Measurements from ENCODE around the gene SYT17. TPM values are rescaled to one million over a fixed set of nuclear protein-coding genes. Genes with fewer than 3 reads are reported as not detected.

SYT17 gene
- total and polyA plus RNA-seq, 2 experiments from 2014 or later = 0.32 to 1.5 TPM

GRCh38 chr16:19174478-19174877, 6.4 kb downstream of the SYT17 start:
- no peak overlapping the region for H3K4me3 ChIP-seq
- no peak overlapping the region for H3K27ac ChIP-seq
- H3K27me3 ChIP-seq = peaks cover 15% of the 10 kb centered on the region
- H3K9me3 ChIP-seq (ENCODE audit: low read depth) = no peaks in the 10 kb centered on the region
- no peaks in the 10 kb centered on the region for H3K36me3 ChIP-seq
- TF ChIP-seq, protein P1, sequence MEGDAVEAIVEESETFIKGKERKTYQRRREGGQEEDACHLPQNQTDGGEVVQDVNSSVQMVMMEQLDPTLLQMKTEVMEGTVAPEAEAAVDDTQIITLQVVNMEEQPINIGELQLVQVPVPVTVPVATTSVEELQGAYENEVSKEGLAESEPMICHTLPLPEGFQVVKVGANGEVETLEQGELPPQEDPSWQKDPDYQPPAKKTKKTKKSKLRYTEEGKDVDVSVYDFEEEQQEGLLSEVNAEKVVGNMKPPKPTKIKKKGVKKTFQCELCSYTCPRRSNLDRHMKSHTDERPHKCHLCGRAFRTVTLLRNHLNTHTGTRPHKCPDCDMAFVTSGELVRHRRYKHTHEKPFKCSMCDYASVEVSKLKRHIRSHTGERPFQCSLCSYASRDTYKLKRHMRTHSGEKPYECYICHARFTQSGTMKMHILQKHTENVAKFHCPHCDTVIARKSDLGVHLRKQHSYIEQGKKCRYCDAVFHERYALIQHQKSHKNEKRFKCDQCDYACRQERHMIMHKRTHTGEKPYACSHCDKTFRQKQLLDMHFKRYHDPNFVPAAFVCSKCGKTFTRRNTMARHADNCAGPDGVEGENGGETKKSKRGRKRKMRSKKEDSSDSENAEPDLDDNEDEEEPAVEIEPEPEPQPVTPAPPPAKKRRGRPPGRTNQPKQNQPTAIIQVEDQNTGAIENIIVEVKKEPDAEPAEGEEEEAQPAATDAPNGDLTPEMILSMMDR (IDR thresholded peaks at IDR 0.05; ENCODE audit: low read depth, low read length) = no peak
- H3K4me1 ChIP-seq (ENCODE audit: low read depth) = no peaks in the 10 kb centered on the region
- DNase-seq (ENCODE audit: low read depth in 1 of 2, low spot score in 1 of 2) = no peak

DNA sequence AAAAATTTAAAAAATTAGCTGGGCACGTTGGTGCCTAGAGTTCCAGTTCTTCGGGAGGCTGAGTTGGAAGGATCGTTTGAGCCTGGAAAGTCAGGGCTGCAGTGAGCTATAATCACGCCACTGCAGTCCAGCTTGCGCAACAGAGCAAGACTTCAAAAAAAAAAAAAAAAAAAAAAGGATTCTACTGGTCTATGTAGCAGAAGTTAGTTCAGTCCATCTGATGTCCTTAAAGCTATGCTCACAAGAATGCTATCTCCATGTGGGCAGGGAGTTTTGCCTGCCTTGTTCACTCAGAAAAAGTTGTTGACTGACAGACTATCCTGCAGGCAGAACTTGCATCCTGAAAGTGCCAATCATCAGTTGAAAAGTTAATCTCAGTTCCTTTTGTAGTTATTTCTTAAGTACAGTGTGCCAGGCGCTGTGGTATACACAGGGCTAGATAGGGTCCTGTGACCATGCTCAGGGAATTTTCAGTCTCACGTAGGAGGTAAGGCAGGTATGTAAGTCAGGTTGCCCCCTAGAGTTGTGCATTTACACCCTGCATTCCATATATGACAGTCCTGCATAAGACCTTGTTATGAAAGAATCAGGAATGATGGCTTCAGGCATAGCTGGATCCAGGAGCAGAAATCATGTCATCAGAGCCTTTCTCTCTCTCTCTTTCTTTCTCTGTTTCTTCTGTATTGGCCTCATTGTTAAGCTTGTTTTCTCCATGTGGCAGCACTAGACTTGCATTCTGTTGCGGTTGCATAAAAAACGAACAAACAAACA, 7.6 kb downstream of the SYT17 start:
- Histone ChIP-seq H3K9me3 (ENCODE audit: low read depth) (no peaks in the 10 kb centered on the region), H3K27ac (no peak overlapping the region), H3K4me1 (ENCODE audit: low read depth) (no peaks in the 10 kb centered on the region), H3K36me3 (no peaks in the 10 kb centered on the region), H3K4me3 (no peak overlapping the region), H3K27me3 (peaks cover 3% of the 10 kb centered on the region)
- peak in 1 of 2 donors; percentile 60 for DNase-seq (ENCODE audit: low read depth in 1 of 2, low spot score in 1 of 2)
- TF ChIP-seq, protein P1 (IDR thresholded peaks at IDR 0.05; ENCODE audit: low read depth, low read length) = no peak

DNA sequence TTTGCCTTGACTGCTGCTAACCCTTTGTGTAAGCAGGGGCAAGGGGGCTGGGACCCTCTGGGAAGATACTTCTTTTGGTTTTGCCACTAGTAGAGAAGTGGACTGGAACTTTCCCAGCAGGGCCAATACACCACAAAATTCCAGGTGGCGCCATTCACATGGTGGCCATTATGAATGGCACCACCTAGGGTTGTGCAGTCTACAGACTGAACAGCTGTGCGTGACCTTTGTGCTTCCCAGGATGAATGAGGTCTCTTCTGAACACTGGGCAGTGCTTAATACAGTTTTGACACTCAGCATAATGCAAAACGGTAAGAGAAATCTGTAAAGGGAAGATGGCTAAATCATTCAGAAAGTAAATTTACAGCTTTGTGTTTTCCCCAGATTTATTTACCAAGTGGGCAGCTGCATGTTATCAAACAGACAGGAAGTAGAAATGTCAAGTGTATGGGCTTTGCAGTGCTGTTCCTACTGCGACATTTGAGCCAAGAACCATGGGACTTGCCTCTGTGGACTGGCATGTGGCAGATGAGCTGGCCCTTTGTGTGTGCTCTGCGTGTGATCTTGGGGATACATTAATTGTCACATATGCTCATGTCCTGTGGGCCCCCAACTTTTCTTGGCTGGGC, 9.2 kb downstream of the SYT17 start:
- Histone ChIP-seq H3K4me1 (ENCODE audit: low read depth) (no peaks in the 10 kb centered on the region), H3K4me3 (no peak overlapping the region), H3K36me3 (no peaks in the 10 kb centered on the region), H3K9me3 (ENCODE audit: low read depth) (no peaks in the 10 kb centered on the region), H3K27ac (no peak overlapping the region), H3K27me3 (no peaks in the 10 kb centered on the region)
- DNase-seq (ENCODE audit: low read depth in 1 of 2, low spot score in 1 of 2) = no peak
- TF ChIP-seq, protein P1 (IDR thresholded peaks at IDR 0.05; ENCODE audit: low read depth, low read length) = no peak

GRCh38 chr16:19179546-19180490, 11.8 kb downstream of the SYT17 start:
- no peaks in the 10 kb centered on the region for H3K36me3 ChIP-seq
- peak; percentile 52 to 54 for DNase-seq (ENCODE audit: low read depth in 1 of 2, low spot score in 1 of 2)
- H3K9me3 ChIP-seq (ENCODE audit: low read depth) = no peaks in the 10 kb centered on the region
- no peak overlapping the region for H3K4me3 ChIP-seq
- H3K27me3 ChIP-seq = no peaks in the 10 kb centered on the region
- TF ChIP-seq, protein P1 (IDR thresholded peaks at IDR 0.05; ENCODE audit: low read depth, low read length) = peak; percentile 56
- no peak overlapping the region for H3K27ac ChIP-seq
- no peaks in the 10 kb centered on the region for H3K4me1 ChIP-seq (ENCODE audit: low read depth)

DNA sequence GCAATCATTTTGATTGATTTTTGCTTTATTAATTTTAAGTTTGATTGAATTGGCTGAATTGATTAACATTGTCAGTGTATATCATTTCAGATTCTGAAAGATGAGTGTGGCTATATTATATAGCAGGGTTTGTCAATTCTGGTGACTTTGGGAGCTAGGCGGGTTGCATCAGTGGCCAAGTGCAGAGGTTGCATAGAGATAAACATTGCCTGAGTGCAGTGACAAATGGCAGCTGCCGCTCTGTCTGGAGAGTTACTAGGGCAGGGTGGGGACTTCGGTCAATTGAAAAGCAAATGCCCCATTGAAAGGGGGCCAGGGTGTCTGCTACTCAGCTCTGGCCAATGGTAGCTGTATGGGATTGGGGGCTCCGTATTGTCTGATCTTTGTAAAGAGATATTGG, 12.7 kb downstream of the SYT17 start:
- Histone ChIP-seq H3K4me3 (no peak overlapping the region), H3K36me3 (no peaks in the 10 kb centered on the region), H3K27me3 (no peaks in the 10 kb centered on the region)

More for the DNA sequence above, 12.7 kb downstream of the SYT17 start:
- Histone ChIP-seq H3K27ac (no peak overlapping the region), H3K4me1 (ENCODE audit: low read depth) (no peaks in the 10 kb centered on the region), H3K9me3 (ENCODE audit: low read depth) (no peaks in the 10 kb centered on the region)
- TF ChIP-seq, protein P1 (IDR thresholded peaks at IDR 0.05; ENCODE audit: low read depth, low read length) = no peak
- no peak for DNase-seq (ENCODE audit: low read depth in 1 of 2, low spot score in 1 of 2)

All from cardiac muscle cell (in vitro differentiated cells and primary cell).